Activated CD8-positive, alpha-beta memory T cell treated with anti-CD3 and anti-CD28 coated beads for 48 hours (primary cell): ENCODE data around the gene SAMD10.
"Not testable (repeated sequence)": the region's sequence is repeated elsewhere in the genome, so short reads cannot be mapped to it uniquely, and the experiment has no call there.

Source experiments
- DNase-seq, 3 experiments: peaks; one replicate each; pipeline ENCODE4 v3.0.0-alpha.2; 2020; ENCODE audit warnings: low read depth in 2 of 3, low spot score in 2 of 3

The SAMD10 gene

GRCh38 chr20:64003960-64004725, 24.7 kb upstream of the SAMD10 start:
- DNase-seq, result no peak

- DNase-seq, result no peak
These were observed 22.2 kb upstream of the SAMD10 start for GRCh38 chr20:64001607-64002011.

GRCh38 chr20:64000906-64001305, 21.5 kb upstream of the SAMD10 start:
- no peak for DNase-seq

GRCh38 chr20:63982937-63983336, 3.5 kb upstream of the SAMD10 start:
- DNase-seq, result no peak

GRCh38 chr20:63980806-63981728, 1.6 kb upstream of the SAMD10 start, which contains the start of gene PRPF6:
Gene PRPF6, plus strand, starts transcription at chr20:63981132. Its CDS starts 114 bp downstream, at chr20:63981246.
- DNase-seq, result peak; percentile 85 to 89 (median 86)

- DNase-seq, result no peak
These were observed 919 bp upstream of the SAMD10 start for GRCh38 chr20:63980317-63980805.

GRCh38 chr20:63979229-63979556, 249 bp downstream of the SAMD10 start:
- no peak for DNase-seq

GRCh38 chr20:63978319-63979228, 868 bp downstream of the SAMD10 start:
- peak in 2 of 3 experiments; percentile 27 to 66 for DNase-seq

- peak in 2 of 3 experiments; percentile 51 to 62 for DNase-seq
These were observed 1.6 kb downstream of the SAMD10 start for GRCh38 chr20:63977739-63978276.

- DNase-seq, result no peak
These were observed 2.3 kb downstream of the SAMD10 start for GRCh38 chr20:63976980-63977738.

- DNase-seq, result not testable (repeated sequence)
These were observed 2.9 kb downstream of the SAMD10 start for GRCh38 chr20:63976511-63976910.

GRCh38 chr20:63974402-63975200, 4.8 kb downstream of the SAMD10 start:
- no peak for DNase-seq

GRCh38 chr20:63973636-63974401, 5.6 kb downstream of the SAMD10 start:
- peak in 1 of 3 experiments; percentile 71 for DNase-seq

GRCh38 chr20:63973160-63973479, 6.3 kb downstream of the SAMD10 start:
- DNase-seq, result no peak

- no peak for DNase-seq
These were observed 6.9 kb downstream of the SAMD10 start for GRCh38 chr20:63972312-63973159.

GRCh38 chr20:63971960-63972311, 7.5 kb downstream of the SAMD10 start:
- not testable (repeated sequence) for DNase-seq

- DNase-seq, result no peak
These were observed 8.6 kb downstream of the SAMD10 start for GRCh38 chr20:63970714-63971431.
